Anterior cingulate cortex (tissue), 58 donors: ENCODE results near the gene TYROBP.
"Not testable (repeated sequence)": the region's sequence is repeated elsewhere in the genome, so short reads cannot be mapped to it uniquely, and the experiment has no call there.

Experiments
- DNase-seq, 58 donors: peaks; one replicate each; lab custom pipeline; 2025; lab: John Stamatoyannopoulos, UW

Gene TYROBP

GRCh38 chr19:35901854-35902661 lies 6.0 kb downstream of the TYROBP start, which contains the start of gene HCST:
Gene HCST, plus strand, starts transcription at chr19:35902529. Its CDS starts 65 bp downstream, at chr19:35902594.
- peak in 4 of 58 donors; percentile 9 to 43 (median 10) for DNase-seq

GRCh38 chr19:35901055-35901644 lies 6.9 kb downstream of the TYROBP start:
- no peak for DNase-seq

GRCh38 chr19:35899547-35900214 lies 8.4 kb downstream of the TYROBP start:
- DNase-seq = peak in 55 of 58 donors; percentile 14 to 85 (median 62)

GRCh38 chr19:35898499-35898809 lies 9.6 kb downstream of the TYROBP start:
- peak in 1 of 58 donors; percentile 63 for DNase-seq

DNA sequence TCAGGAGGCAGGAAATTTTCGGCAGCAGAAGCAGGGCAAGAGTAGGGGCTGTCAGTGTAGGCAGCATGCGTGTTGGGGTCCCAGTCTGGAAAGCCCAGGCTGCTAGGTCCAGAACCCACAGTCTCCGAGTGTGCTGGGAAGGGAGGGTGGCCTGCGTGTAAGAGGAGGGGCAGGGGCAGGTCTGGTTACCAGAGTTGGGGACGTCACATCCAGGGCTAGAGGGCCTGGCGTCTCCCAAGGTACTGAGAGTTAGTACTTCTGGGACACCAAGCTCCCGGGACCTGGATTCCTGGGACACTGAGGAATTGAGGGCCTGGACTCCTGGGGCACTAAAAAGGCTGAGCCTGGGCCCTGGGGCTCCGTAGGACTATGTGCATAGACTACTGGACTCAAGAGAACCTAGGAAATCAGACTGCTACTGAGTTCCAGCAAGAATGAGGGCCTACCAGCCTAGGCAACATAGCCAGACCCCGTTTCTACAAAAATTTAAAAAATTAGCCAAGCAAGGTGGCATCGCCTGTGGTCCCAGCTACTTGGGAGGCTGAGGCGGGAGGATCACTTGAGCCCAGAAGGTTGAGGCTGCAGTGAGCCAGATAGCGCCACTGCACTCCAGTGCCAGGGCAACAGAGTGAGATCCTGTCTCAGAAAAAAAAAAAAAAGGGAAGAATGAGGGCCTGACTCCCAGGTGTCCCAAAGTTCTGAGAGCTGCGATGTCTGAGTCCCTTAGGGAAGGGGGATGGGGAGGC lies 10.2 kb downstream of the TYROBP start:
- DNase-seq = no peak

GRCh38 chr19:35896643-35897040 lies 11.5 kb downstream of the TYROBP start:
- DNase-seq = no peak

DNA sequence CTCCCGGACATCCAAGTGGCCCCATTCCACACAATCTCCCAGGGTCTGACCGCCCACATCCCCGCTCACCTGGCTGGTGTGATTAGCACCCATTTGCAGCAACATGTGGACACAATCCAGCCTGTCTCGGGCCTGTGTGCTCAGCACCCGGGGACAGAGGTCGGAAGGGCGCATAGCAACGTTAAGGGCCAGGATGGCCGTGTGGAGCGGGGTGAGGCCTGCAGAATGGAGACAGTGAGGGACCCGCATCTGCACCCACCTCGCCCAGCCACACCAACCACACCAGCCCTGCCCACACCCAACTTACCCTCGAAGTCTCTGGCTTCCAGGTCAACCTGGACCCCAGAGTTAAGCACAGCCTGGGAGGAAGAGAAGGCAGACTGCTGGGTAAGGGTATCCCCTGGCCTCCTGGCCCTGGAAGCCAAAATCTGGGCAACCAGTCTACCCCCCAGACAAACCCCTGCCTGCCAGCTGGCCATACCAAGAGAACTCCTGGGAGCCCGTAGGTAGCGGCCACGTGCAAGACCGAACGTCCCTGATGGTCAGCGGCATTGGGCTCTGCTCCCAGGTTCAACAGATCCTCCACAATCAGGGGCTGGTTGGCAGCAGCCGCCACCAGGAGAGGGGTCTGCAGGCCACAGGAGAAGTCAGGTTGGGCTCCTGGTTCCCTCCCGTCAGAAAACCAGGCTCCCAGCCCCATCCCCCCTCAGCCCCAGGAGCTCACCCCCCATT lies 12.0 kb downstream of the TYROBP start:
- DNase-seq = no peak

DNA sequence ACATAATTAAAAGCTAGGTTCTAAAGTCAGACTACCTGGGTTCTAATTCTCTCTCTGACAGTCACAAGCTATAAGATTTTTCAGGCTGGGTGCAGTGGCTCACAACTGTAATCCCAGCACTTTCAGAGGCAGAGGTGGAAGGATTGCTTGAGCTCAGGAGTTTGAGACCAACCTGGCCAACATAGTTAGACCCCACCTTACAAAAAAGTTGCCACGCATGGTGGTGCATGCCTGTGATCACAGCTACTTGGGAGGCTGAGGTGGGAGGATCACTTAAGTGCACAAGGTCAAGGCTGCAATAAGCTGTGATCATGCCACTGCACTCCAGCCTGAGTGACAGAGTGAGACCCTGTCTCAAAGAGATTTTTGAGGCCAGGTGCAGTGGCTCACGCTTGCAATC lies 13.8 kb downstream of the TYROBP start:
- no peak for DNase-seq

- not testable (repeated sequence) for DNase-seq
These were observed 16.3 kb downstream of the TYROBP start for GRCh38 chr19:35891819-35892218.

- DNase-seq = no peak
These were observed 17.9 kb downstream of the TYROBP start for GRCh38 chr19:35890113-35890650.

GRCh38 chr19:35889370-35890112 lies 18.6 kb downstream of the TYROBP start:
- peak in 1 of 58 donors; percentile 11 for DNase-seq

DNA sequence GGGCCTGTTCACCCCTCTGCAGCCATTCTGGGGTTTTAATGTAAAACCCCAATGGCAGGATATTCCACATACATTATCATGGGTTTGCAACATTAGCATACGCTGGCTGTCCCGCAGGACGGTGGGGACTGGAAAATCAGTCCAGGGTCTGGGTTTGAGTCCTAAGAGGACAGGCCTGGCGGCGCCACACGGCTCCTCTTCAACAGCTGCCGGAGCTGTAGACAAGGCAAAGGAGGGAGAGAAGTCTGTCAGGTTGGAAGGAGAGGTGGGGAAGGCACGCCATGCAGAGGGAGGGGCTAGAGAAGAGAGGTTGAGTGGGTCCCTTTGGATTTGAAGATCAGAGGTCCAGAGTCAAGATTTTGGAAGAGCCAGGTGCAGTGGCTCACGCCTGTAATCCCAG lies 19.7 kb downstream of the TYROBP start:
- no peak for DNase-seq

- no peak for DNase-seq
These were observed 20.9 kb downstream of the TYROBP start for GRCh38 chr19:35887197-35887596.

GRCh38 chr19:35885904-35886303 lies 22.2 kb downstream of the TYROBP start:
- no peak for DNase-seq

DNA sequence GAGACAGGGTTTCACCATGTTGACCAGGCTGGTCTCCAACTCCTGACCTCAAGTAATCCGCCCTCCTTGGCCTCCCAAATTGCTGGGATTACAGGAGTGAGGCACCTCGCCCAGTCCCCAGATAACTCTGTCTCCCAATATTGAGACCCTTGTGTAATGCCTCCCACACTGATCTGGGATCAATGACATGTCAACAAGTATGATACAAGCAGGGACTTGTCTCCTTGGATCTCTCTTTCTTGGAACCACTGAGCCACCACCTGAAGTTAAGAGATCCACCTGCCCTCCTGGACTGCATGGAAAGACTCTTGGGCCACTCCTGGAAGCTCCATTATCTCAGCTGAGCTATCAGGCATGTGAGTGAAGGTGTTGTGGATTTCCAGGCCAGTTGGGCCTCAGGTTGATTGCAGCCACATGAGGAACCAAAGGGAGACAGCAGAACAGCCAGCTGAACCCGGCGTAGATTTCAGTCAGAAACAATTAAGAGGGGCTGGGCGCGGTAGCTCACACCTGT lies 22.8 kb downstream of the TYROBP start:
- no peak for DNase-seq

DNA sequence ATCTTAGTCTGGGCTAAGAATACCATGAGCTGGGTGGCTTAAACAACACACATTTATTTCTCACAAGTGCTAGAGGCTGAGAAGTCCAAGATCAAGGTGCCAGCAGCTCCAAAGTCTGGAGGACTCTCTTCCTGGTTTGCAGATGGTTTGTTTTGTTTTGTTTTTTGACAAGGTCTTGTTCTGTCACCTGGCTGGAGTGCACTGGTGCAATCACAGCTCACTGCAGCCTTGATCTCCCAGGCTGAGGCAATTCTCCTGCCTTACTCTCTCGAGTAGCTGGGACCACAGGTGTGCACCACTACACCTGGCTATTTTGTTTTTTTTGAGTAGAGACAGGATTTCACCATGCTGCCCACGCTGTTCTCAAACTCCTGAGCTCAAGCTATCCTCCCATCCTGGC lies 24.2 kb downstream of the TYROBP start:
- DNase-seq = no peak

- peak in 21 of 58 donors; percentile 5 to 82 (median 21) for DNase-seq
These were observed 25.8 kb downstream of the TYROBP start for GRCh38 chr19:35882114-35882832.

- peak in 52 of 58 donors; percentile 6 to 82 (median 63) for DNase-seq
These were observed 28.3 kb downstream of the TYROBP start for GRCh38 chr19:35879770-35880317.
